Bronchial epithelial cell (primary cell): ENCODE results near the gene FOXA1. TPM values are rescaled to one million over a fixed set of nuclear protein-coding genes. Genes with fewer than 3 reads are reported as not detected.

Experiments
- DNase-seq: peaks from one replicate; pipeline ENCODE4 v3.0.0-alpha.2; 2010; ENCODE audit warnings: low read depth
- FAIRE-seq: peaks from 2 replicates; lab custom pipeline; 2011; peaks lifted over from hg19 to GRCh38; lab: Jason Lieb, UNC
- H3K27me3 ChIP-seq: 2 replicates; pipeline ENCODE4 v1.5.1; 2011; ENCODE audit warnings: low read length; ENCODE audit not compliant: control insufficient read depth, insufficient read depth
- H3K36me3 ChIP-seq: 2 replicates; pipeline ENCODE4 v1.5.1; 2011; ENCODE audit warnings: low read length; ENCODE audit not compliant: control insufficient read depth, insufficient read depth
- H3K4me3 ChIP-seq: 2 replicates; pipeline ENCODE4 v1.5.1; 2011; ENCODE audit warnings: mild to moderate bottlenecking, low read depth, low read length, control low read depth
- total RNA-seq: library from RNA; depleted of rRNA; stranded (reverse); fragments of >200 nt; gene quantifications from 2 replicates; pipeline ENCODE4 v1.2.1, GENCODE V29; 2014
- TF ChIP-seq, protein P1 (sequence below): IDR thresholded peaks from 2 replicates; pipeline ENCODE4 v1.5.1; 2011; ENCODE audit warnings: mild to moderate bottlenecking, moderate library complexity, low read length, control low read depth, inconsistent platforms; ENCODE audit not compliant: insufficient read depth, severe bottlenecking

FOXA1 gene
- total RNA-seq, 1 donor from 2014 or later = 5.3 TPM

DNA sequence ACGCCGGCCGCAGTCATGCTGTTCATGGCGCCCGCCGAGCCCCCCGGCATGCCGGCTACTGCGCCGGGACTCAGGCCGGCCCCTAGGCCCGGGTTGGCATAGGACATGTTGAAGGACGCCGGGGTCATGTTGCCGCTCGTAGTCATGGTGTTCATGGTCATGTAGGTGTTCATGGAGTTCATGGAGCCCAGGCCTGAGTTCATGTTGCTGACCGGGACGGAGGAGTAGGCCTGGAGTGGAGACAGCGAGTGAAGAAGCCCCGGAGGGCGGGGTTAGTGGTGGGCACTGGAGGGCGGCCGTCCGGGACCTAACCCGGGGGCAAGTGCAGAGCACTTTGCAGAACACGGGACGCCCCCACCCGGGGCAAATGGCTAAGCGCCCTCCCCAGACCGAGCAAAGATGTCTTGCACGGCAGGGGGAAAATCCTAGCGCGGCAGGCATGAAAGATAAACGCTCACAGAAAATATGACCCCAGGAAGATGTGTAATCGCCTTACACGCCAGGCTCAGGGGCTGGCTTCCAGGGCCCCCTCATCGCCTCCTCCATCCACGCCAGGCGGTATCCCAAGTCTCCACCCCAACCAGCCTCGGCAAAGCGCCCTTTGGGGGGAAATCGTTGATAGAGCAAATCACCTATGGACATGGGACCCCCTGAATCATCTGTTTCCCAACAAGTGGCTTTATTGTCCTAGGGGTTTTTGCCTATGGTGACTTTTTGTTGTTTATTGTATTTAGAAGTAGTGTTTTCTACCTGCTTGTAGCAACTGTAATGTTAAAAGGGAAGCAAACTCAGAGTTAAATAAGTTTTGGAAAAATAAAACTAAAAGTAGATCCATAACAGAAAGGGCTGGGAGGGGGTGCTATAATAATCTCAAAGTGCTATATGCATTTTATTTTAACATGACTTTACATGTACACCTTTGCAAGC, 2.3 kb downstream of the FOXA1 start:
- Histone ChIP-seq H3K27me3 (no peaks in the 10 kb centered on the region), H3K4me3 (peak overlapping the region; percentile 49), H3K36me3 (no peaks in the 10 kb centered on the region)
- FAIRE-seq (no peak), DNase-seq (peak; percentile 29)
- TF ChIP-seq, protein P1, sequence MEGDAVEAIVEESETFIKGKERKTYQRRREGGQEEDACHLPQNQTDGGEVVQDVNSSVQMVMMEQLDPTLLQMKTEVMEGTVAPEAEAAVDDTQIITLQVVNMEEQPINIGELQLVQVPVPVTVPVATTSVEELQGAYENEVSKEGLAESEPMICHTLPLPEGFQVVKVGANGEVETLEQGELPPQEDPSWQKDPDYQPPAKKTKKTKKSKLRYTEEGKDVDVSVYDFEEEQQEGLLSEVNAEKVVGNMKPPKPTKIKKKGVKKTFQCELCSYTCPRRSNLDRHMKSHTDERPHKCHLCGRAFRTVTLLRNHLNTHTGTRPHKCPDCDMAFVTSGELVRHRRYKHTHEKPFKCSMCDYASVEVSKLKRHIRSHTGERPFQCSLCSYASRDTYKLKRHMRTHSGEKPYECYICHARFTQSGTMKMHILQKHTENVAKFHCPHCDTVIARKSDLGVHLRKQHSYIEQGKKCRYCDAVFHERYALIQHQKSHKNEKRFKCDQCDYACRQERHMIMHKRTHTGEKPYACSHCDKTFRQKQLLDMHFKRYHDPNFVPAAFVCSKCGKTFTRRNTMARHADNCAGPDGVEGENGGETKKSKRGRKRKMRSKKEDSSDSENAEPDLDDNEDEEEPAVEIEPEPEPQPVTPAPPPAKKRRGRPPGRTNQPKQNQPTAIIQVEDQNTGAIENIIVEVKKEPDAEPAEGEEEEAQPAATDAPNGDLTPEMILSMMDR = no peak

DNA sequence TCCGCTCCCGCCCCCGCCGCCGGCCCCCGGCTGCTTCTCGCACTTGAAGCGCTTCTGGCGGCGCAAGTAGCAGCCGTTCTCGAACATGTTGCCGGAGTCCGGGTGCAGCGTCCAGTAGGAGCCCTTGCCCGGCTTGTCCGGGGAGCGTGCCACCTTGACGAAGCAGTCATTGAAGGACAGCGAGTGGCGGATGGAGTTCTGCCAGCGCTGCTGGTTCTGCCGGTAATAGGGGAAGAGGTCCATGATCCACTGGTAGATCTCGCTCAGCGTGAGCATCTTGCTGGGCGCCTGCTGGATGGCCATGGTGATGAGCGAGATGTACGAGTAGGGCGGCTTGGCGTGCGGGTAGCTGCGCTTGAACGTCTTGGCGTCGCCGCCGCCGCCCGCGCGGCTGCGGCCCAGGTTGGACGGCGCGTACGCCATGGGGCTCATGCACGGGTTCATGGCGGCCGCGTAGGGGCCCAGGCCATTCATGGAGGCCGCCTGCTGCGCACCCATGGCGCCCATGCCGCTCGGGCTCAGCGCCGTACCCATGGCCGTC, 3.0 kb downstream of the FOXA1 start:
- TF ChIP-seq, protein P1 = no peak
- H3K4me3 ChIP-seq = peak overlapping the region; percentile 49
- H3K27me3 ChIP-seq = no peaks in the 10 kb centered on the region
- H3K36me3 ChIP-seq = no peaks in the 10 kb centered on the region
- FAIRE-seq (no peak), DNase-seq (peak; percentile 39)

DNA sequence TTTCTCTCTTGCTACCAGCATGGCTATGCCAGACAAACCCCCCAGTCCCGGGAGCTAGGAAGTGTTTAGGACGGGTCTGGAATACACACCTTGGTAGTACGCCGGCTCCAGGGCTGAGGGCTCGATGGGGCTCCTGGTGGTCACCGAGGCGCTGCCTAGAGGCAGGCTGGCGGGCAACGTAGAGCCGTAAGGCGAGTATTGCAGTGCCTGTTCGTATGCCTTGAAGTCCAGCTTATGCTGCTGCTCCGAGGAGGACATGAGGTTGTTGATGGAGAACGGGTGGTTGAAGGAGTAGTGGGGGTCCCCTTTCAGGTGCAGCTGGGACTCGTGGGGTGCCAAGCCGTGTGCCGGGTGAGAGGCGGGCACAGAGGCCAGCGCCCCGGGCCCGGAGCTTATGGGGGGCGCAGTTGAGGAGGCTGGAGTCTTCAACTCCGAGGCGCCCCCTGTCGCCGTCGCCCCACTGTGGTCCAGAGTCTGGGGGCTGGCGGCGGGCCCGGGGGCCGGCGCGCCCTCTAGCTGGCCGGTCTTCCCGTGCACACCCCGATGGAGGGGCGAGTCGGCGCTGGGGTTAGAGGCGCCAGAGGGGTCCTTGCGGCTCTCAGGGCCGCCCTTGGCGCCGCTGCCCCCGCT, 3.6 kb downstream of the FOXA1 start:
- no peak for FAIRE-seq

DNA sequence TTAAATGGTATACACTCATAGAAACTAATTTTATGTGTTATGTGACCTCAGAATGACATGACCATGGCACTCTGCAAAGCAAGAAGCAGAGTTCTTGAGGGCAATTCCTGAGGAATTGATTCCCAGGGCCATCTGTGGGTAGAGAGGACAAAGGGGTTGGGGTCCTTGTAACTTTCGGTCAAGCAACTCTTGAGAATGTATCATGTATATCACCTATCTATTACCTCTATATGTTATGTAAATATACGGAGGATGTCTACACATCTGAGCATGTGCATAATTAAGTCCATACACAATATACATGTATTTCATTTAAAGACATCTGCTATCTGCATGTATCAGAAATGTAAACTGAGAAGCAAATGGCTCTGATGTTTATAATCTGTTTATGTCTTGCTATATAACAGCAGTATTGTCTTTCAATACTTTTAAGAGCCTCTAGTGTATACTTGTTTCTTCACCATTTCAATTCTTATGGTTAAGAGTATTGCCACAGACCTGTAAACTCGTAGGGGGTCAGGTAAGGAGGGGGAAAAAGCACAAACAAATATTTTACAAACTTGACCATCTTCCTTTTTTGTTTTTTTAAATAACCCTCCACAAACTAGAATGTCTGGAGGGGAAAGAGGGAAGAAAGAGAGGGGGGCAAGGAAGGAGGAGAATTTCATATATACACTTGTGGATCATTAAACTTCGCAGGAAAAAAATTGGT, 4.5 kb downstream of the FOXA1 start:
- H3K36me3 ChIP-seq = no peaks in the 10 kb centered on the region
- TF ChIP-seq, protein P1 = no peak
- H3K27me3 ChIP-seq = no peaks in the 10 kb centered on the region
- peak overlapping the region; percentile 49 for H3K4me3 ChIP-seq
- FAIRE-seq (no peak), DNase-seq (peak; percentile 62)

More for the DNA sequence above, 3.6 kb downstream of the FOXA1 start:
- no peaks in the 10 kb centered on the region for H3K36me3 ChIP-seq
- TF ChIP-seq, protein P1 = peak; percentile 63
- H3K4me3 ChIP-seq = peak overlapping the region; percentile 49
- H3K27me3 ChIP-seq = no peaks in the 10 kb centered on the region
- peak; percentile 59 for DNase-seq

DNA sequence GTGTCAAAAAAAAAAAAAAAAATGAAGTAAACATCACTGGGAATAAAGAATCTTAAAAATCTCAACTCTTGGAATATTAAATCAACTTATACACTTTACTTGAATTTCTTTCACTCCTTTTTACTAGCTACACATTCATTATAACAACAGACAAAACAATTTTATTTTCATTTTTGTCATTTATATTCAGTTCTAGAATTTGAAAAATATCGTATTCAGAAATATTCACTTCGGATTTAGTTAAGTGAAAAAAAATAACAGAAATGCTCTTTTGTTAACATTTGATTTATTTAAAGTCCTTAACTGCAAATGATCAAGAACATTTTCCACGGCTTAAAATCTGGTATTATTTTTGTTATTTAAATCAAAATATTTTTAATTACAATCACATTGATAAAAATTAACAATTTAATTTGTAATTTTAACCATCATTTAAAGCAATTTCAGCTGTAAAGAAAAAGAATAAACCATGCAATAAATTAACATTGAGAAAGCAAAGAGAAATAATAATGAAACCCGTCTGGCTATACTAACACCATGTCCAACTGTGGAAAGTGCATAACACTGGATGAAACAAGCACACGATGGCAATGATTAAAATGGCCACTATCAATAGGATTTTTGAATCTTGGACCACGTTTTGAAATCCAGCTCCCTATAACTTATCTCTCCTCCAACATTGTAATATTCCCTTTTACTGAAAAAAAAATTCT, 5.2 kb downstream of the FOXA1 start:
- no peaks in the 10 kb centered on the region for H3K27me3 ChIP-seq
- no peak for DNase-seq
- TF ChIP-seq, protein P1 = no peak
- peak overlapping the region; percentile 49 for H3K4me3 ChIP-seq
- H3K36me3 ChIP-seq = no peaks in the 10 kb centered on the region
- no peak for FAIRE-seq
